ENCODE results near the gene APOLD1. TPM values are rescaled to one million over a fixed set of nuclear protein-coding genes. Genes with fewer than 3 reads are reported as not detected.

The APOLD1 gene
- total RNA-seq, 1 experiment from 2014 or later, result 6.4 TPM

GRCh38 chr12:12797794-12798152 is 12.3 kb downstream of the APOLD1 start:
- H3K36me3 ChIP-seq (ENCODE audit: insufficient read depth, low read length, poor library complexity, severe bottlenecking), result no peaks in the 10 kb centered on the region
- no peak overlapping the region for H3K4me3 ChIP-seq (ENCODE audit: low read depth, low read length, poor library complexity, severe bottlenecking)
- no peaks in the 10 kb centered on the region for H3K4me1 ChIP-seq (ENCODE audit: insufficient read depth, low read length, poor library complexity, severe bottlenecking)
- intact Hi-C loops (cut with micrococcal nuclease; ENCODE audit: unreplicated experiment), result no loop called here
- H3K9me3 ChIP-seq (ENCODE audit: low read depth, low read length, poor library complexity, severe bottlenecking), result no peaks in the 10 kb centered on the region
- BruUV-seq (replicated peaks), result no TSS peak
- no peak for DNase-seq (ENCODE audit: low spot score)
- TF ChIP-seq EZH2 (IDR thresholded peaks at IDR 0.05; ENCODE audit: borderline replicate concordance, low read depth, low read length, poor library complexity, severe bottlenecking) (no peak), CTCF (conservative IDR thresholded peaks at IDR 0.05; ENCODE audit: low read depth, low read length) (no peak)
- no peak overlapping the region for H3K27ac ChIP-seq (ENCODE audit: low read depth, low read length, poor library complexity, severe bottlenecking)
- H3K27me3 ChIP-seq (replicated peaks; ENCODE audit: insufficient read depth, low read depth, low read length, poor library complexity), result no peaks in the 10 kb centered on the region
- POLR2A ChIA-PET (ENCODE audit: low non-redundant PET), result no interaction called here
- CTCF ChIA-PET, result no interaction called here

- intact Hi-C loops (cut with micrococcal nuclease; ENCODE audit: unreplicated experiment), result no loop called here
- no TSS peak for BruUV-seq (replicated peaks)
- no peak overlapping the region for H3K4me3 ChIP-seq (ENCODE audit: low read depth, low read length, poor library complexity, severe bottlenecking)
- no peaks in the 10 kb centered on the region for H3K9me3 ChIP-seq (ENCODE audit: low read depth, low read length, poor library complexity, severe bottlenecking)
- no peak for TF ChIP-seq CTCF (conservative IDR thresholded peaks at IDR 0.05; ENCODE audit: low read depth, low read length)
- TF ChIP-seq EZH2 (IDR thresholded peaks at IDR 0.05; ENCODE audit: borderline replicate concordance, low read depth, low read length, poor library complexity, severe bottlenecking), result no peak
- ChIA-PET POLR2A (ENCODE audit: low non-redundant PET) (interaction anchor here (0.6 to 0.9 kb wide), 2 partner anchors 22 to 61 kb away, joined by 3 read pairs; no protein-coding TSS in a partner anchor), CTCF (no interaction called here)
- no peaks in the 10 kb centered on the region for H3K27me3 ChIP-seq (replicated peaks; ENCODE audit: insufficient read depth, low read depth, low read length, poor library complexity)
- H3K36me3 ChIP-seq (ENCODE audit: insufficient read depth, low read length, poor library complexity, severe bottlenecking), result no peaks in the 10 kb centered on the region
- H3K27ac ChIP-seq (ENCODE audit: low read depth, low read length, poor library complexity, severe bottlenecking), result no peak overlapping the region
- no peaks in the 10 kb centered on the region for H3K4me1 ChIP-seq (ENCODE audit: insufficient read depth, low read length, poor library complexity, severe bottlenecking)
- no peak for DNase-seq (ENCODE audit: low spot score)
These were observed 13.0 kb downstream of the APOLD1 start for GRCh38 chr12:12798480-12798879.

GRCh38 chr12:12799163-12799920 is 13.9 kb downstream of the APOLD1 start:
- no peak for DNase-seq (ENCODE audit: low spot score)
- Histone ChIP-seq H3K27me3 (replicated peaks; ENCODE audit: insufficient read depth, low read depth, low read length, poor library complexity) (no peaks in the 10 kb centered on the region), H3K9me3 (ENCODE audit: low read depth, low read length, poor library complexity, severe bottlenecking) (no peaks in the 10 kb centered on the region), H3K36me3 (ENCODE audit: insufficient read depth, low read length, poor library complexity, severe bottlenecking) (no peaks in the 10 kb centered on the region), H3K4me1 (ENCODE audit: insufficient read depth, low read length, poor library complexity, severe bottlenecking) (no peaks in the 10 kb centered on the region), H3K27ac (ENCODE audit: low read depth, low read length, poor library complexity, severe bottlenecking) (no peak overlapping the region), H3K4me3 (ENCODE audit: low read depth, low read length, poor library complexity, severe bottlenecking) (no peak overlapping the region)
- intact Hi-C loops (cut with micrococcal nuclease; ENCODE audit: unreplicated experiment), result no loop called here
- ChIA-PET POLR2A (ENCODE audit: low non-redundant PET) (interaction anchor here (0.9 kb wide), 1 partner anchor 62 kb away, joined by 3 read pairs; no protein-coding TSS in a partner anchor), CTCF (no interaction called here)
- TF ChIP-seq EZH2 (IDR thresholded peaks at IDR 0.05; ENCODE audit: borderline replicate concordance, low read depth, low read length, poor library complexity, severe bottlenecking) (no peak), CTCF (conservative IDR thresholded peaks at IDR 0.05; ENCODE audit: low read depth, low read length) (no peak)
- no TSS peak for BruUV-seq (replicated peaks)

Measured in A673 (cell line).